22Rv1 (cell line): ENCODE results near the gene TLX2.
"Not testable (repeated sequence)": the region's sequence is repeated elsewhere in the genome, so short reads cannot be mapped to it uniquely, and the experiment has no call there.

Experiments used
- CTCF ChIP-seq: fragments of 450-650 bp; IDR thresholded peaks from 2 replicates; pipeline ENCODE4 v1.5.1; 2017; ENCODE audit warnings: mild to moderate bottlenecking
- ZFX ChIP-seq: fragments of 450-650 bp; IDR thresholded peaks from 2 replicates; pipeline ENCODE4 v1.6.1; 2017; ENCODE audit warnings: antibody characterized with exemption, borderline replicate concordance

GRCh38 chr2:74470742-74471141 is 43.5 kb upstream of the TLX2 start:
- not testable (repeated sequence) for TF ChIP-seq CTCF, ZFX
